ENCODE measurements around the gene SPRR2G.
"Not testable (repeated sequence)": the region's sequence is repeated elsewhere in the genome, so short reads cannot be mapped to it uniquely, and the experiment has no call there.

The SPRR2G gene

GRCh38 chr1:153150846-153151245 is at the start of gene SPRR2G:
TSS of gene SPRR2G (minus strand) at chr1:153150890. CDS start at chr1:153150110, 780 bp downstream.
- TF ChIP-seq CTCF (IDR thresholded peaks at IDR 0.05; ENCODE audit: borderline replicate concordance, insufficient read depth, low read depth, low read length), result no peak
- no peak within 1 kb of the TSS for H3K4me3 ChIP-seq (ENCODE audit: low read depth, low read length)

GRCh38 chr1:153195216-153195615 is 44.5 kb upstream of the SPRR2G start:
- no peak overlapping the region for H3K4me3 ChIP-seq (ENCODE audit: low read depth, low read length)
- no peak for TF ChIP-seq CTCF (IDR thresholded peaks at IDR 0.05; ENCODE audit: borderline replicate concordance, insufficient read depth, low read depth, low read length)

GRCh38 chr1:153194331-153195050 is 43.8 kb upstream of the SPRR2G start:
- no peak overlapping the region for H3K4me3 ChIP-seq (ENCODE audit: low read depth, low read length)

DNA sequence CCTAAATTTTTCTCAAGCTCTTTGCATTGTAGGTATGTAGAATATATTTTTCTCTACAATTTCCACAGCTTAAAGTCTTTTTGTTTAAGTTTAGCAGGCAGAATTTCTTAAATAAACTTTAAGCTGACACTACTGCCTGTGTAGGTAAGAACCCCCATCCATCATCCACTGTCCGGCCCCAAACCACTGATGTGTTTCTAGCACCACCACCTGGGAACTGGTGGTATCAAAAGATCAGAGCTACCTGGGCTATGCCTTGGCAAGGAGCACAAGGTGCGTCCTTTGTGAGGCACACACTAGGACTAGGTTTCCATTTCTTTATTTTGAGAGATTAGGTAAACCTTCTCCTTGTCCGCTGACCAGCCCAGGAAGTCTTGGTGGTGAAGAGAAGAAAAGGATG is 42.0 kb upstream of the SPRR2G start:
- no peak overlapping the region for H3K4me3 ChIP-seq (ENCODE audit: low read depth, low read length)
- peak; percentile 52; the same call in 1 of the 2 replicates for TF ChIP-seq CTCF (IDR thresholded peaks at IDR 0.05; ENCODE audit: borderline replicate concordance, insufficient read depth, low read depth, low read length)

More at GRCh38 chr1:153194331-153195050, 43.8 kb upstream of the SPRR2G start:
- no peak for TF ChIP-seq CTCF (IDR thresholded peaks at IDR 0.05; ENCODE audit: borderline replicate concordance, insufficient read depth, low read depth, low read length)

GRCh38 chr1:153190373-153190772 is 39.7 kb upstream of the SPRR2G start:
- no peak overlapping the region for H3K4me3 ChIP-seq (ENCODE audit: low read depth, low read length)
- TF ChIP-seq CTCF (IDR thresholded peaks at IDR 0.05; ENCODE audit: borderline replicate concordance, insufficient read depth, low read depth, low read length), result peak; percentile 22; the same call in 1 of the 2 replicates

DNA sequence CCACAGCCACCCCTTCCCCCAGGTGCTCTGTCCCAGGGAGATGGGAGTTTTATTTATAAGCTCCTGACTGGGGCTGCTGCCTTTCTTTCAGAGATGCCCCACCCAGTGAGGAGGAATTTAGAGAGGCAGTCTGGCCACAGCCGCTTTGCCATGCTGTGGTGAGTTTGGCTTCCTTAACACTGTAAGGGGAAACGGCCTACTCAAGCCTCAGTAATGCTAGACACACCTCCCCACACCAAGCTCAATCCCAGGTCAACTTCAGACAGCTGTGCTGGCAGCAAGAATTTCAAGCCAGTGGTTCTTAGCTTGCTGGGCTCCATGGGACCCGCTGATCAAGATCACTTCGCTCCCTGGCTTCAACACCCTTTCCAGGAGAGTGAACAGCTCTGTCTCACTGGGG is 37.6 kb upstream of the SPRR2G start:
- not testable (repeated sequence) for H3K4me3 ChIP-seq (ENCODE audit: low read depth, low read length)

DNA sequence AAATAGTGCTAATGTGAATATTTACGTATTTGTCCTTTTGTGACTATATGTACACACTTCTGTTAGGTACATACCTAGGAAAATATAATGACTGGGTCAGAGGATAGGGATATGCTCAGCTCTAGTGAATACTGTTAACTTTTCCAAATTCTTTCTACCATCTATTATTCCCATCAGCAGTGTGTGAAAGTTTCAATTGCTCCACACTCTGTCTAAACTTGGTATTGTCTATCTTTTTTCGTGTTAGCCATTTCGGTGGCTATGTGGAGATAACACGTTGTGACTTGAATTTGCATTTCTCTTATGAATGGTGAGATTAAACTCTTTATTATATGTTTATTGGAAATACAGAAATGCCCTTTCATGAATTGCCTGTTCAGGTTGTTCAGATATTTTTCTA is 29.9 kb upstream of the SPRR2G start:
- TF ChIP-seq CTCF (IDR thresholded peaks at IDR 0.05; ENCODE audit: borderline replicate concordance, insufficient read depth, low read depth, low read length), result no peak
- no peak overlapping the region for H3K4me3 ChIP-seq (ENCODE audit: low read depth, low read length)
